OCI-LY7 (cell line): ENCODE data around the gene ANKS6. TPM values are rescaled to one million over a fixed set of nuclear protein-coding genes. Genes with fewer than 3 reads are reported as not detected.

Experiments
- BruUV-seq: library from RNA; stranded (reverse); fragments of 400-500 nt; replicated peaks from 2 replicates; lab custom pipeline; 2021; lab: Mats Ljungman, UMichigan
- CTCF ChIA-PET: fragments of 300-600 bp; sonication (Branson Sonifier 250); formaldehyde crosslinking; loops from one replicate; lab custom pipeline; 2022; ENCODE audit warnings: antibody characterized with exemption; ENCODE audit not compliant: unreplicated experiment; lab: Charles Lee
- POLR2A ChIA-PET: fragments of 300-600 bp; sonication (Branson Sonifier 250); formaldehyde crosslinking; loops from one replicate; lab custom pipeline; 2022; ENCODE audit warnings: antibody characterized with exemption; lab: Charles Lee
- DNase-seq: peaks from one replicate; pipeline ENCODE4 v3.0.0-alpha.2; 2015; ENCODE audit warnings: low spot score
- H2AFZ ChIP-seq: fragments of 200-600 bp; sonication (generic), shearing (Covaris generic); 2 replicates; pipeline ENCODE4 v1.6.1; 2014; ENCODE audit warnings: mild to moderate bottlenecking, antibody characterized with exemption, low read length, moderate library complexity
- H3K27ac ChIP-seq: fragments of 200-600 bp; sonication (generic); 2 replicates; pipeline ENCODE4 v1.5.1; 2014; ENCODE audit warnings: mixed run types, low read depth, mild to moderate bottlenecking, moderate library complexity, low read length, inconsistent platforms; ENCODE audit not compliant: poor library complexity, severe bottlenecking
- H3K36me3 ChIP-seq: fragments of 200-600 bp; sonication (generic); 2 replicates; pipeline ENCODE4 v1.6.1; 2014; ENCODE audit warnings: mild to moderate bottlenecking, antibody characterized with exemption, low read length, moderate library complexity, mixed read lengths; ENCODE audit not compliant: insufficient read depth
- H3K4me1 ChIP-seq: fragments of 200-600 bp; sonication (generic); 2 replicates; pipeline ENCODE4 v1.5.1; 2014; ENCODE audit warnings: mild to moderate bottlenecking, low read length; ENCODE audit not compliant: insufficient read depth, poor library complexity, severe bottlenecking
- H3K4me2 ChIP-seq: fragments of 200-600 bp; sonication (generic); 2 replicates; pipeline ENCODE4 v1.6.1; 2014; ENCODE audit warnings: mild to moderate bottlenecking, low read length
- H3K4me3 ChIP-seq: fragments of 200-600 bp; sonication (generic); 2 replicates; pipeline ENCODE4 v1.5.1; 2014; ENCODE audit warnings: mild to moderate bottlenecking, low read depth, low read length; ENCODE audit not compliant: poor library complexity, severe bottlenecking
- H3K79me2 ChIP-seq: fragments of 200-600 bp; sonication (generic); 2 replicates; pipeline ENCODE4 v1.6.1; 2016; ENCODE audit warnings: low read depth, mild to moderate bottlenecking, low read length, moderate library complexity, mixed read lengths; ENCODE audit not compliant: insufficient read depth
- H3K9me2 ChIP-seq: fragments of 200-600 bp; sonication (generic); 2 replicates; pipeline ENCODE4 v1.6.1; 2016; ENCODE audit warnings: mild to moderate bottlenecking, low read length, mixed read lengths; ENCODE audit not compliant: insufficient read depth
- H3K9me3 ChIP-seq: fragments of 200-600 bp; sonication (generic); 2 replicates; pipeline ENCODE4 v1.6.1; 2014; ENCODE audit warnings: mild to moderate bottlenecking, mixed run types, low read length, mixed read lengths
- H4K20me1 ChIP-seq: fragments of 200-600 bp; sonication (generic); 2 replicates; pipeline ENCODE4 v1.6.1; 2014; ENCODE audit warnings: mild to moderate bottlenecking, antibody characterized with exemption, low read length, moderate library complexity, mixed read lengths; ENCODE audit not compliant: insufficient read depth
- CTCF ChIP-seq: fragments of 200-600 bp; sonication (generic); conservative IDR thresholded peaks from 2 replicates; pipeline ENCODE4 v1.5.1; 2014; ENCODE audit warnings: mild to moderate bottlenecking, antibody characterized with exemption, low read length, moderate library complexity, mixed read lengths
- EZH2phosphoT487 ChIP-seq: fragments of 200-600 bp; sonication (generic); IDR thresholded peaks from 2 replicates; pipeline ENCODE4 v1.6.1; 2018; ENCODE audit warnings: low read depth, borderline replicate concordance, mild to moderate bottlenecking, mixed run types, antibody characterized with exemption, low read length, moderate library complexity, mixed read lengths
- intact Hi-C: fragments of 100-400 bp; cut with micrococcal nuclease; formaldehyde crosslinking; loops from one replicate; pipeline ENCODE4 v1.10.0; 2022; ENCODE audit not compliant: unreplicated experiment
- total RNA-seq, 2 experiments: library from RNA; depleted of rRNA in 1 of 2; stranded (reverse); fragments of >200 nt in 1 of 2; shearing (Covaris generic) in 1 of 2; gene quantifications; 2 replicates each; pipeline ENCODE4 v1.2.3, GENCODE V29; 2014 to 2022

The ANKS6 gene
- total RNA-seq, 2 experiments from 2014 or later: 22.2 to 28.5 TPM

GRCh38 chr9:98709968-98710965 is 86.1 kb downstream of the ANKS6 start:
- H3K9me3 ChIP-seq: no peaks in the 10 kb centered on the region
- no peak overlapping the region for H3K4me2 ChIP-seq
- no peaks in the 10 kb centered on the region for H3K9me2 ChIP-seq
- intact Hi-C loops: loop anchor here (10.0 kb wide), 1 partner anchor 395 kb away; no protein-coding TSS in a partner anchor
- no peaks in the 10 kb centered on the region for H3K79me2 ChIP-seq
- ChIA-PET POLR2A (interaction anchor here (0.6 kb wide), 1 partner anchor 101 kb away, joined by 4 read pairs; no protein-coding TSS in a partner anchor), CTCF (no interaction called here)
- no peak for TF ChIP-seq CTCF
- no peak for TF ChIP-seq EZH2phosphoT487
- BruUV-seq: no TSS peak
- DNase-seq: no peak
- no peaks in the 10 kb centered on the region for H3K36me3 ChIP-seq
- H2AFZ ChIP-seq: no peak overlapping the region
- no peak overlapping the region for H3K27ac ChIP-seq
- H3K4me3 ChIP-seq: no peak overlapping the region
- no peaks in the 10 kb centered on the region for H4K20me1 ChIP-seq
- no peaks in the 10 kb centered on the region for H3K4me1 ChIP-seq

- Histone ChIP-seq H3K27ac (no peak within 1 kb of the TSS), H3K4me3 (no peak within 1 kb of the TSS), H3K4me1 (no peaks in the 10 kb centered on the region), H3K36me3 (no peaks in the 10 kb centered on the region), H3K79me2 (no peaks in the 10 kb centered on the region), H4K20me1 (no peaks in the 10 kb centered on the region), H3K4me2 (no peak within 1 kb of the TSS), H3K9me2 (no peaks in the 10 kb centered on the region), H2AFZ (no peak within 1 kb of the TSS), H3K9me3 (no peaks in the 10 kb centered on the region)
- no peak for DNase-seq
- TF ChIP-seq CTCF (no peak), EZH2phosphoT487 (no peak)
- BruUV-seq: no TSS peak
- intact Hi-C loops: no loop called here
- CTCF ChIA-PET: no interaction called here
- POLR2A ChIA-PET: no interaction called here
These were observed 87.1 kb downstream of the ANKS6 start, which contains the start of gene GABBR2 for GRCh38 chr9:98708933-98709911. TSS of gene GABBR2 (minus strand) at chr9:98708935. CDS start at chr9:98708737, 198 bp downstream.
